ENCODE data around the gene IRAG1. TPM values are rescaled to one million over a fixed set of nuclear protein-coding genes. Genes with fewer than 3 reads are reported as not detected.

IRAG1 gene
- total RNA-seq, 6 experiments from 2014 or later = 35.5 to 73.3 (median 38.2) TPM

- DNase-seq = no peak
- Mint-ChIP-seq H3K36me3 (ENCODE audit: low read depth) (peaks cover 26% of the 10 kb centered on the region), H3K4me1 (ENCODE audit: low read depth) (peaks cover 72% of the 10 kb centered on the region), H3K4me3 (no peak overlapping the region), H3K27me3 (ENCODE audit: insufficient read depth) (no peaks in the 10 kb centered on the region; the same call in 1 of the 2 replicates), H3K9me3 (peaks cover 22% of the 10 kb centered on the region; the same call in 1 of the 2 replicates), H3K27ac (no peak overlapping the region)
- TF ChIP-seq CTCF (IDR thresholded peaks at IDR 0.05) = no peak
Observed at GRCh38 chr11:10730151-10730550, 36.6 kb upstream of the IRAG1 start.

- H3K27me3 Mint-ChIP-seq (ENCODE audit: insufficient read depth) = no peaks in the 10 kb centered on the region
- H3K27ac Mint-ChIP-seq = no peak overlapping the region
- H3K4me3 Mint-ChIP-seq = no peak overlapping the region; the same call in 1 of the 2 replicates
- H3K4me1 Mint-ChIP-seq (ENCODE audit: low read depth) = peaks cover 63% of the 10 kb centered on the region
- no peak for TF ChIP-seq CTCF (IDR thresholded peaks at IDR 0.05)
- peak; percentile 38 for DNase-seq
- peaks cover 32% of the 10 kb centered on the region for H3K36me3 Mint-ChIP-seq (ENCODE audit: low read depth)
- H3K9me3 Mint-ChIP-seq = peaks cover 23% of the 10 kb centered on the region; the same call in 1 of the 2 replicates
Observed at GRCh38 chr11:10728789-10729472, 35.4 kb upstream of the IRAG1 start.

GRCh38 chr11:10728154-10728553 lies 34.6 kb upstream of the IRAG1 start:
- peak overlapping the region; percentile 52 for H3K27ac Mint-ChIP-seq
- no peak overlapping the region for H3K4me3 Mint-ChIP-seq
- peaks cover 62% of the 10 kb centered on the region for H3K4me1 Mint-ChIP-seq (ENCODE audit: low read depth)
- peaks cover 23% of the 10 kb centered on the region; the same call in 1 of the 2 replicates for H3K9me3 Mint-ChIP-seq
- H3K36me3 Mint-ChIP-seq (ENCODE audit: low read depth) = peaks cover 32% of the 10 kb centered on the region
- peak; percentile 27; the same call in 1 of the 2 replicates for TF ChIP-seq CTCF (IDR thresholded peaks at IDR 0.05)
- H3K27me3 Mint-ChIP-seq (ENCODE audit: insufficient read depth) = no peaks in the 10 kb centered on the region
- DNase-seq = no peak

- peak overlapping the region; percentile 52 for H3K27ac Mint-ChIP-seq
Observed at GRCh38 chr11:10727146-10727851, 33.7 kb upstream of the IRAG1 start.

GRCh38 chr11:10725907-10726253 lies 32.3 kb upstream of the IRAG1 start:
- no peak for TF ChIP-seq CTCF (IDR thresholded peaks at IDR 0.05)
- Mint-ChIP-seq H3K9me3 (peaks cover 12% of the 10 kb centered on the region; the same call in 1 of the 2 replicates), H3K27ac (peak overlapping the region; percentile 88), H3K4me1 (ENCODE audit: low read depth) (peaks cover 52% of the 10 kb centered on the region), H3K4me3 (no peak overlapping the region), H3K36me3 (ENCODE audit: low read depth) (peaks cover 17% of the 10 kb centered on the region), H3K27me3 (ENCODE audit: insufficient read depth) (peaks cover 2% of the 10 kb centered on the region; the same call in 1 of the 2 replicates)
- no peak for DNase-seq

More at GRCh38 chr11:10727146-10727851, 33.7 kb upstream of the IRAG1 start:
- Mint-ChIP-seq H3K4me1 (ENCODE audit: low read depth) (peaks cover 62% of the 10 kb centered on the region), H3K36me3 (ENCODE audit: low read depth) (peaks cover 30% of the 10 kb centered on the region), H3K4me3 (peak overlapping the region; percentile 25), H3K27me3 (ENCODE audit: insufficient read depth) (no peaks in the 10 kb centered on the region), H3K9me3 (peaks cover 20% of the 10 kb centered on the region; the same call in 1 of the 2 replicates)
- TF ChIP-seq CTCF (IDR thresholded peaks at IDR 0.05) = no peak
- DNase-seq = peak; percentile 74

Data from HFFc6 (cell line).